Breast epithelium (tissue), 4 donors: ENCODE results near the gene PARVB. TPM values are rescaled to one million over a fixed set of nuclear protein-coding genes. Genes with fewer than 3 reads are reported as not detected.

Experiments used
- DNase-seq, 2 donors: peaks; one replicate each; pipeline ENCODE4 v3.0.0-alpha.2; 2019; ENCODE audit warnings: low spot score in 2 of 2
- H3K27ac ChIP-seq, 2 donors: fragments of 200-600 bp; sonication (generic) in 1 of 2; one replicate each; pipeline ENCODE4 v1.5.1; 2016 to 2019; ENCODE audit warnings: mild to moderate bottlenecking in 1 of 2
- H3K27me3 ChIP-seq, 2 donors: fragments of 200-600 bp; sonication (generic) in 1 of 2; one replicate each; pipeline versions ENCODE4 v1.5.1 to v1.6.0; 2017 to 2019; ENCODE audit warnings: control low read depth in 1 of 2, mild to moderate bottlenecking in 1 of 2
- H3K36me3 ChIP-seq: fragments of 200-600 bp; one replicate; pipeline ENCODE4 v1.5.1; 2019
- H3K4me1 ChIP-seq, 2 donors: fragments of 200-600 bp; sonication (generic); one replicate each; pipeline ENCODE4 v1.5.1; 2016 to 2019; ENCODE audit warnings: control low read depth in 1 of 2
- H3K4me3 ChIP-seq, 3 donors: fragments of 200-600 bp; sonication (generic); 1 replicate in 2 of 3; 2 replicates in 1 of 3; pipeline ENCODE4 v1.5.1; 2016 to 2019; ENCODE audit warnings: mild to moderate bottlenecking in 3 of 3, moderate library complexity in 2 of 3
- H3K9me3 ChIP-seq, 2 donors: fragments of 200-600 bp; sonication (generic) in 1 of 2; one replicate each; pipeline ENCODE4 v1.5.1; 2016 to 2019; ENCODE audit warnings: control low read depth in 1 of 2
- POLR2A ChIP-seq: fragments of 450-650 bp; IDR thresholded peaks from one replicate; pipeline ENCODE4 v1.6.1; 2016; ENCODE audit warnings: antibody characterized with exemption, mild to moderate bottlenecking, moderate library complexity
- POLR2AphosphoS5 ChIP-seq, 3 donors: sonication (generic); formaldehyde crosslinking; IDR thresholded peaks; one replicate each; pipeline ENCODE4 v1.6.1; 2017; ENCODE audit warnings: antibody characterized with exemption in 3 of 3
- intact Hi-C: fragments of 100-400 bp; cut with DNase I; formaldehyde crosslinking; loops from one replicate; pipeline ENCODE4 v1.15.1; 2023; ENCODE audit warnings: low total_unique reads
- total RNA-seq, 3 donors: library from RNA; depleted of rRNA; stranded (reverse); fragments of >200 nt; gene quantifications; one replicate each; pipeline ENCODE4 v1.1.0, GENCODE V29; 2016
- TF ChIP-seq, protein P1 (sequence below), 3 donors: fragments of 450-650 bp; IDR thresholded peaks; one replicate each; pipeline ENCODE4 v1.5.1; 2016 to 2017; ENCODE audit warnings: antibody characterized with exemption in 3 of 3, mild to moderate bottlenecking in 3 of 3, moderate library complexity in 3 of 3

PARVB gene
- total RNA-seq, 3 donors from 2014 or later, result 12.3 to 57.6 (median 21.6) TPM

DNA sequence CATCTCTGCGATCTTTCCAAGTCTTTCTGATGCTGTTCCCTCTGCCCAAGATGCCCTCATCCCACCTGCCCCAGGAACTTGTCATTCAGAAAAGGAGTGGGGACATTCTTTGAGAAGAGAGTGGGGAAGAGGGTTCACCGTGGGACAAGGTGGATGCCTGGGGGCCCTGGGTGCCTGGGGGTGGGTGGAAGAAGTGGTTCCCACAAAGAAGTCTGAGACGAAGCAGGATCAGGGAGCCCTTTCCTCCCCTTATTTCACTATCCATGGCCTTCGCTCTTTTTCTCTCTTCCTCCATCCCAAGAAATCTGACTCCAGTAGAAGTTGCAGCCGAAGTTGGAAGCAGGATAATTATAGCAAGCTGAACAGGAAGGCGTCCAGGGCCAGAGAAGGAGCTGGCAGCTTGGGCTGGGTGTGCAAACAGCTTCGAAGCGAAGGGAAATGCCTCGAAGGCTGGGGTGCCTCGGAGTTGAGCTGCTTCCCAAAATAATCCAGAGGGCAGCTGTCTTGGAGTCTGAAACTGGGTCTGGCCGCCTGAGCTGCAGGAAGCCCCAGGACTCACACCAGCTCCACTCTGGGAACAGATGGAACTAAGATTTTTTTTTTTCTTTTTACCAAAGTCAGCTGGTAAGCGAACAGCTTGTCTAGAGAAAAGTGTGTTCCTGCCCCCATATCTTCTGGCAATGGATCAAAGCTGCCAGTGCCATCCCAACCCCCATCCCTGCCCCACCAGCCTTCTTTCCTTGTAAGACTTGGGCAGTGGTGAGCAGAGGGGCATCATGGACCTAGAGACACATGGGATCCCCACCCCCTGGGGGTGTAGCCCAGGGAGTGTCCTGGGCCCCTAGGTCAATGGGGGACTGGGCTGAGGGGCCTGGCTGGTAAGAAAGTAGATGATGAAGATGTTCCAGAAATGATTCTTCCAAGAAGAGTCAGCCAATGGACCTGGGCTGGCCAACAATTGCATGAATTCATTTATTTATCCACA, 188.1 kb downstream of the PARVB start:
- TF ChIP-seq, protein P1, sequence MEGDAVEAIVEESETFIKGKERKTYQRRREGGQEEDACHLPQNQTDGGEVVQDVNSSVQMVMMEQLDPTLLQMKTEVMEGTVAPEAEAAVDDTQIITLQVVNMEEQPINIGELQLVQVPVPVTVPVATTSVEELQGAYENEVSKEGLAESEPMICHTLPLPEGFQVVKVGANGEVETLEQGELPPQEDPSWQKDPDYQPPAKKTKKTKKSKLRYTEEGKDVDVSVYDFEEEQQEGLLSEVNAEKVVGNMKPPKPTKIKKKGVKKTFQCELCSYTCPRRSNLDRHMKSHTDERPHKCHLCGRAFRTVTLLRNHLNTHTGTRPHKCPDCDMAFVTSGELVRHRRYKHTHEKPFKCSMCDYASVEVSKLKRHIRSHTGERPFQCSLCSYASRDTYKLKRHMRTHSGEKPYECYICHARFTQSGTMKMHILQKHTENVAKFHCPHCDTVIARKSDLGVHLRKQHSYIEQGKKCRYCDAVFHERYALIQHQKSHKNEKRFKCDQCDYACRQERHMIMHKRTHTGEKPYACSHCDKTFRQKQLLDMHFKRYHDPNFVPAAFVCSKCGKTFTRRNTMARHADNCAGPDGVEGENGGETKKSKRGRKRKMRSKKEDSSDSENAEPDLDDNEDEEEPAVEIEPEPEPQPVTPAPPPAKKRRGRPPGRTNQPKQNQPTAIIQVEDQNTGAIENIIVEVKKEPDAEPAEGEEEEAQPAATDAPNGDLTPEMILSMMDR (IDR thresholded peaks at IDR 0.05), result no peak
- TF ChIP-seq POLR2A (no peak), POLR2AphosphoS5 (IDR thresholded peaks at IDR 0.05) (no peak)
- intact Hi-C loops, result no loop called here
- Histone ChIP-seq H3K9me3 (peaks cover 16 to 19% of the 10 kb centered on the region in 2 donors), H3K4me3 (no peak overlapping the region), H3K27me3 (no peaks in the 10 kb centered on the region), H3K4me1 (no peaks in the 10 kb centered on the region), H3K27ac (peak overlapping the region in 1 of 2 donors; percentile 38), H3K36me3 (no peaks in the 10 kb centered on the region)
- DNase-seq, result no peak

DNA sequence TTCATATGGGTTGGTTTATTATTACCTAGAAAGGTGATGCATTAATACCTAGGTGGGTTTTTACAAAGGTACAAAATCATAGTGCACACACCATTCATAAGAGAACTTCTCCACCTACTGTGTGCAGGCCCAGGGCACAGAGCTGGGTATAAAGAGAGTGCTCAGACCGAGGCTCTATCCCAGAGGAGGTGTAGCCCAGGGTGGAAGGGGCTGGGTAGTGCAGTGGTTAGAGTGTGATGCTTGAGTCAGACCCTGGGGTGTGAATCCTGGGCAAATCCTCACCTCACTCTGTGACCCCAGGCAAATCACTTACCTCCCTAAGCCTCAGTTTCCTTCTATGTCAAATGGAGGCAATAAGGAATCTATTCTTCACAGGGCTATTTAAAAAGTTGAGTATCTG, 188.8 kb downstream of the PARVB start:
- no peaks in the 10 kb centered on the region for H3K27me3 ChIP-seq
- DNase-seq, result no peak
- H3K36me3 ChIP-seq, result no peaks in the 10 kb centered on the region
- intact Hi-C loops, result no loop called here
- no peaks in the 10 kb centered on the region for H3K4me1 ChIP-seq
- TF ChIP-seq, protein P1 (IDR thresholded peaks at IDR 0.05), result no peak
- TF ChIP-seq POLR2A, result no peak
- TF ChIP-seq POLR2AphosphoS5 (IDR thresholded peaks at IDR 0.05), result no peak
- no peak overlapping the region for H3K27ac ChIP-seq
- H3K9me3 ChIP-seq, result peaks cover 16 to 19% of the 10 kb centered on the region in 2 donors
- H3K4me3 ChIP-seq, result no peak overlapping the region

DNA sequence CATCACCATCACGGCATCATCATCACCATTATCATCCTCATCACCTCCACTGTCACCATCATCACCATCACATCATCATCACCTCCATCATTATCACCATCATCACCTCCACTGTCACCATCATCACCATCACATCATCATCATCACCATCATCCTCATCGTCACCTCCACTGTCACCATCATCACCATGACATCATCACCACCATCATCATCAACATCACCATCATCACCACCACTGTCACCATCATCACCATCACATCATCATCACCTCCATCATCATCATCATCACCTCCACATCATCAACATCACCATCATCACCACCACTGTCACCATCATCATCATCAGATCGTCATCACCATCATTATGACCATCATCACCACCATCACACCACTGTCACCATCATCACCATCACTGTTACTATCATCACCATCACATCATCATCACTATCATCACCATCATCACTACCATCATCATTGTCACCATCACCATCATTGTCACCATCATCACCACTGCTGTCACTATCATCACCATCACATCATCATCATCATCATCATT, 189.5 kb downstream of the PARVB start:
- no peaks in the 10 kb centered on the region for H3K4me1 ChIP-seq
- H3K27ac ChIP-seq, result no peak overlapping the region
- no peak overlapping the region for H3K4me3 ChIP-seq
- no peak for DNase-seq
- intact Hi-C loops, result no loop called here
- no peak for TF ChIP-seq POLR2A
- TF ChIP-seq, protein P1 (IDR thresholded peaks at IDR 0.05), result no peak
- TF ChIP-seq POLR2AphosphoS5 (IDR thresholded peaks at IDR 0.05), result no peak
- H3K9me3 ChIP-seq, result peaks cover 16 to 19% of the 10 kb centered on the region in 2 donors
- H3K36me3 ChIP-seq, result no peaks in the 10 kb centered on the region
- no peaks in the 10 kb centered on the region for H3K27me3 ChIP-seq

DNA sequence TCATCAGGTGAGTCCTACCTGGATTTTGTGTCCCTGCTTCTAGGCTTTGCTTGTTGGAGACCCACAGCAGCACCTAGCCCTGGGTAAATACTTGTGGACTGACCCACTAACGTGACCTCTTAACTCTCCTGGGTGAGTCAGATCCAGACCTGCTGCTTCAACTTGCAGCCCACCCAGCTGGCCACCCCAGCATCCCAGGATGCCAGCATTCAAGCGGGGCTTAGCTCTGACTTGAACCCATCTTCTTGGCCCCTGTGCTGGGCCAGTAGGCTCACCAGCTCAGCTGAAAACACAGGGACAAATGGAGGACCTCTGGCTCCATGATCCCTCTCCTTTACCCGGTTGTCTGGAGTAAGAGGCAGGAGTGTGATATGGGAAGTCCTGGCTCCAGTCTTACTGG, 190.1 kb downstream of the PARVB start:
- Histone ChIP-seq H3K4me1 (no peaks in the 10 kb centered on the region), H3K4me3 (no peak overlapping the region), H3K27ac (no peak overlapping the region), H3K27me3 (no peaks in the 10 kb centered on the region), H3K9me3 (peaks cover 16 to 19% of the 10 kb centered on the region in 2 donors), H3K36me3 (no peaks in the 10 kb centered on the region)
- TF ChIP-seq, protein P1 (IDR thresholded peaks at IDR 0.05), result no peak
- TF ChIP-seq POLR2AphosphoS5 (IDR thresholded peaks at IDR 0.05) (no peak), POLR2A (no peak)
- intact Hi-C loops, result no loop called here
- DNase-seq, result no peak

DNA sequence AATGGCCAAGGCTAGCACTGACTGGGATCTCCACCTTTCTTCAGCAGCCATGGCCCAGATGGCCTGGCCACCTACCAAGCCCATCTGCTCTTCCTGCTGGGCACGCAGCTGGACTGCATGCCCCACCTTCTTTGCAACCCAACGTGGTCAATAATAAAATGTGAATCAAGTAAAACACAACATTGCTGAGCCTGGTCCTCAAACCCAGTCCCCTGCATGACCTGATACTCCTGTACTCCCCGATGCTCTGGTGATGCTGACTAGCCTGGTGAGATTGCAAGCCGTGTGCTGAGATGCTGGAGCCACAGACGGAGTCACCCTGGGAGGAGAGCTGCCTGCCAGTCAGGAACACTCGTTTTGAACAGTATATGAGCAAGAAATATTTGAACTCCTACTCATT, 190.7 kb downstream of the PARVB start:
- intact Hi-C loops, result no loop called here
- Histone ChIP-seq H3K27ac (no peak overlapping the region), H3K4me1 (no peaks in the 10 kb centered on the region), H3K27me3 (no peaks in the 10 kb centered on the region), H3K4me3 (no peak overlapping the region), H3K9me3 (peaks cover 15 to 16% of the 10 kb centered on the region in 2 donors), H3K36me3 (no peaks in the 10 kb centered on the region)
- TF ChIP-seq, protein P1 (IDR thresholded peaks at IDR 0.05), result no peak
- TF ChIP-seq POLR2AphosphoS5 (IDR thresholded peaks at IDR 0.05) (no peak), POLR2A (no peak)
- DNase-seq, result no peak
